IPS-15b (cell line): ENCODE results near the gene CSAD.
"Not testable (repeated sequence)": the region's sequence is repeated elsewhere in the genome, so short reads cannot be mapped to it uniquely, and the experiment has no call there.

Experiments
- H3K27me3 ChIP-seq: one replicate; pipeline ENCODE4 v1.6.1; 2013; ENCODE audit warnings: low read length; ENCODE audit not compliant: control insufficient read depth, insufficient read depth
- H3K36me3 ChIP-seq: one replicate; pipeline ENCODE4 v1.6.1; 2013; ENCODE audit warnings: low read length; ENCODE audit not compliant: control insufficient read depth, insufficient read depth
- H3K4me1 ChIP-seq: one replicate; pipeline ENCODE4 v1.6.1; 2013; ENCODE audit warnings: mild to moderate bottlenecking, low read length; ENCODE audit not compliant: control insufficient read depth, insufficient read depth
- H3K4me3 ChIP-seq: one replicate; pipeline ENCODE4 v1.5.1; 2013; ENCODE audit warnings: low read depth, low read length
- H3K9ac ChIP-seq: one replicate; pipeline ENCODE4 v1.6.1; 2013; ENCODE audit warnings: low read depth, mild to moderate bottlenecking, low read length
- H3K9me3 ChIP-seq: one replicate; pipeline ENCODE4 v1.6.1; 2013; ENCODE audit warnings: mild to moderate bottlenecking, low read length; ENCODE audit not compliant: control insufficient read depth, insufficient read depth

CSAD gene

DNA sequence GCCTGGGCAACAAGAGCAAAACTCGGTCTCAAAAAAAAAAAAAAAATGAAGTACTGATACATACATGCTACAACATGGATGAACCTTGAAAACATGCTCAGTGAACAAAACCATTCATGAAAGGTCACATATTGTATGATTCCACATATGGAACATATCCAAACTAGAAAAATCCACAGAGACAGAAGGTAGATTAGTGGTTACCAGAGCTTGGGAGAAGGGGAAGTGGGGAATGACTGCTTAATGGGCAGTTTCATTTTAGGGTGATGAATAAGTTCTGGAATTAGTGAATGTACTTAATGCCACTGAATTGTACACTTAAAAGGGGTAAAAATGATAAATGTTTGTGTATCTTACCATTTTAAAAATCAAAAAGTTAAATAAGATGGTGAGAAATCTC is 23.6 kb upstream of the CSAD start:
- no peaks in the 10 kb centered on the region for H3K9me3 ChIP-seq
- H3K36me3 ChIP-seq: no peaks in the 10 kb centered on the region
- no peak overlapping the region for H3K4me3 ChIP-seq
- peaks cover 2% of the 10 kb centered on the region for H3K4me1 ChIP-seq
- H3K27me3 ChIP-seq: peaks cover 16% of the 10 kb centered on the region
- no peak overlapping the region for H3K9ac ChIP-seq

DNA sequence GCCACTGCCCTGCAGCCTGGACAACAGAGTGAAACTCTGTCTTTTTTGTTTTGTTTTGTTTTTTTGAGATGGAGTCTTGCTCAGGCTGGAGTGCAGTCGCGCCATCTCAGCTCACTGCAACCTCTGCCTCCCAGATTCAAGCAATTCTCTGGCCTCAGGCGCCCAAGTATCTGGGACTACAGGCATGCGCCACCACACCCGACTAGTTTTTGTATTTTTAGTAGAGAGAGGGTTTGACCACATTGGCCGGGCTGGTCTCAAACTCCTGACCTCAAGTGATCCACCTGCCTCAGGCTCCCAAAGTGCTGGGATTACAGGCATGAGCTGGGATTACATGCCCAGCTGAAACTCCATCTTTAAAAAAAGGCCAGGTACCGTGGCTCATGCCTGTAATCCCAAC is 21.6 kb upstream of the CSAD start:
- H3K27me3 ChIP-seq: peaks cover 33% of the 10 kb centered on the region
- H3K4me1 ChIP-seq, H3K36me3 ChIP-seq, H3K9ac ChIP-seq, H3K9me3 ChIP-seq, H3K4me3 ChIP-seq: not testable (repeated sequence)

DNA sequence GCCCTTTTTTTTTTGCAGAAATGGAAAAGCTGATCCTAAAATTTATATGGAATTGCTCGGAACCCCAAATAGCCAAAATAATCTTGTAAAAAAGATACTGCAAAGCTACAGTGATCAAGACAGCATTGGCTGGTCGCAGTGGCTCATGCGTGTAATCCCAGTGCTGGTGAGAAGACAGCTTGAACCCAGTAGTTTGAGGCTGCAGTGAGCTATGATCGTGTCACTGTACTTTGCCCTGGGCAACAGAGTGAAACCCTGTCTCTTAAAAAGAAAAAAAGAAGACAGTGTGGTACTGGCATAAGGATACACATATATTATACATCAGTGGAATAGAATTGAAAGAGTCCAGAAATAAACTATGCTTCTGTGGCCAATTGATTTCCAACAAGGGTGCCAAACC is 20.9 kb upstream of the CSAD start:
- Histone ChIP-seq H3K4me1 (no peaks in the 10 kb centered on the region), H3K9ac (no peak overlapping the region), H3K36me3 (no peaks in the 10 kb centered on the region), H3K9me3 (no peaks in the 10 kb centered on the region), H3K27me3 (peaks cover 37% of the 10 kb centered on the region), H3K4me3 (no peak overlapping the region)

DNA sequence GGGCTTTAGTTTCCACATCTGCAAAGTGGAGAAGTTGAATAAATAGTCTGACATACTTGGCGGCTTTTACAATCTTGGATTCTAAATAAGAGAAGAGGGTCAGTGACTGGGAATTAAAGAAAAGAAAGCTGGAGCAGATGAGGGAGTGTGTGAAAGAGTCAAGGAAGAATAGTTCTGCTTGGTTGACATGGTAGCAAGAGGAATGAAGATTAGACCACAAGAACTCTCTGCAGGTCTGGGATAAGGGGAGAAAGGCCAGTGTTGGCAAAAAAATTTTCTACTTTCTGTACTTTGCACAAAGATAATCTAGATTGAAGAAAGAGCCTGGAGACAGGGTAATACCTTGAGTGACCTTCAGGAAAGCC is 20.4 kb upstream of the CSAD start:
- H3K9ac ChIP-seq: no peak overlapping the region
- H3K4me1 ChIP-seq: no peaks in the 10 kb centered on the region
- H3K4me3 ChIP-seq: no peak overlapping the region
- peaks cover 40% of the 10 kb centered on the region for H3K27me3 ChIP-seq
- no peaks in the 10 kb centered on the region for H3K36me3 ChIP-seq
- no peaks in the 10 kb centered on the region for H3K9me3 ChIP-seq

DNA sequence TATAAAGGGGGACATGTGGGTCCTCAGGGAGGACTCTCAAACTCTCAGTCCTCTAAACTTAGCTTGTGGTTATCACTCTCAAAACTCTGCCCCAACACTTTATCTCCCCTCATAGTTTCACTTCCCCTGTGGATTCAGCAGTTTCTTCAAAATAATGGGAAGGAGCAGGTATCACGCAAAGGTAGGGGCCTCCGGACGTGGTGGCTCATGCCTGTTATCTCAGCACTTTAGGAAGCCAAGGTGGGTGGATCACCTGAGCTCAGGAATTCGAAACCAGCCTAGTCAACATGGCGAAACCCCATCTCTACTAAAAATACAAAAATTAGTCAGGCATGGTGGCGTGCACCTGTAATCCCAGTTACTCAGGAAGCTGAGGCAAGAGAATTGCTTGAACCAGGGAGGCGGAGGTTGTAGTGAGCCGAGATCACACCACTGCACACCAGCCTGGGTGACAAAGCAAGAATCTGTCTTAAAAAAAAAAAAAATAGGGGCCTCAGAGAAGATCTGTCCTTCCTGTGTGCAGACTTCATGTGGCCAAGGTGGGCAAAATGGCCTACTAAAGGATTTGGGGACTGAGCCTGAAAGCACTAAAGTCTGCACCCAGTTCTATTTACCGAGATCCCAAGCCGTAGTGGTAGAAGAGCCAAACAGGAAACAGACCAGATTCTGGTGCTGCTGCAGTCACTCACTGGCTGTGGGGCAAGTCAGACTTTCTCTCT is 19.9 kb upstream of the CSAD start:
- H3K9me3 ChIP-seq: no peaks in the 10 kb centered on the region
- H3K4me3 ChIP-seq: no peak overlapping the region
- no peaks in the 10 kb centered on the region for H3K36me3 ChIP-seq
- H3K27me3 ChIP-seq: peaks cover 46% of the 10 kb centered on the region
- no peak overlapping the region for H3K9ac ChIP-seq
- H3K4me1 ChIP-seq: no peaks in the 10 kb centered on the region

DNA sequence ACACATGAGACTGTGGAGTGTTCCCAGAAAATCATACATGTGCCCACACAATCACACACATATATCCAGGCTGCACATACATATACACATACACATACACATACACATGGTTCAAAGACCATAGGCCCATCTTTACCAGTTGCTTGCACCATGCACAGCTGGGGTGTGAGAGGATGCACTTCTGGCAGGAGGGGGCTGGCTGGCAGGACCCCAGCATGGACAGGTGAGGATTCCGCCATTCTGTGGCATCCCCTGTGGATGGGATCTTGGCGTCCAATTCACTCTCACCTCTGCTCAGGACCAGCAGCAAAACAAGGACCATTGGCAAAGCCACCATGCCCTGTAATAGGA is 19.4 kb upstream of the CSAD start:
- Histone ChIP-seq H3K9ac (no peak overlapping the region), H3K4me1 (no peaks in the 10 kb centered on the region), H3K36me3 (no peaks in the 10 kb centered on the region)

DNA sequence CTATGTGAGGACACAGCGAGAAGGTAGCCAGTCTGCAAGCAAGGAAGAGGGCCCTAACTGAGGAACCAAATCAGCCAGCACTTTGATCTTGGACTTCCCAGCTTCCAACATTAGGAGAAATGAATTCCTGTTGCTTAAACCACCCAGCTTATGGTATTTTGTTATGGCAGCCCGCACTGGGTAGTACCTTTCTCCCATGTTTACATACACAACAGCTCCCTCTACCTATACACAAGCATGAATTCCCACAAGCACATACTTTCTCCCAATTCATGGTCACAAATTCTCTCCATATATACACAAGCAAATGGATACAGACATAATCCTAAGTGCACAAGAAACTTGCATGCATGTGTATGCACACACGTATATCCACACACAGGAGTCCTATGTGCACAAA is 19.0 kb upstream of the CSAD start:
- Histone ChIP-seq H3K4me3 (no peak overlapping the region), H3K27me3 (peaks cover 54% of the 10 kb centered on the region), H3K4me1 (no peaks in the 10 kb centered on the region), H3K36me3 (no peaks in the 10 kb centered on the region), H3K9ac (no peak overlapping the region), H3K9me3 (no peaks in the 10 kb centered on the region)

More for the DNA sequence above, 19.4 kb upstream of the CSAD start:
- H3K27me3 ChIP-seq: peaks cover 51% of the 10 kb centered on the region
- H3K4me3 ChIP-seq: no peak overlapping the region
- H3K9me3 ChIP-seq: no peaks in the 10 kb centered on the region

DNA sequence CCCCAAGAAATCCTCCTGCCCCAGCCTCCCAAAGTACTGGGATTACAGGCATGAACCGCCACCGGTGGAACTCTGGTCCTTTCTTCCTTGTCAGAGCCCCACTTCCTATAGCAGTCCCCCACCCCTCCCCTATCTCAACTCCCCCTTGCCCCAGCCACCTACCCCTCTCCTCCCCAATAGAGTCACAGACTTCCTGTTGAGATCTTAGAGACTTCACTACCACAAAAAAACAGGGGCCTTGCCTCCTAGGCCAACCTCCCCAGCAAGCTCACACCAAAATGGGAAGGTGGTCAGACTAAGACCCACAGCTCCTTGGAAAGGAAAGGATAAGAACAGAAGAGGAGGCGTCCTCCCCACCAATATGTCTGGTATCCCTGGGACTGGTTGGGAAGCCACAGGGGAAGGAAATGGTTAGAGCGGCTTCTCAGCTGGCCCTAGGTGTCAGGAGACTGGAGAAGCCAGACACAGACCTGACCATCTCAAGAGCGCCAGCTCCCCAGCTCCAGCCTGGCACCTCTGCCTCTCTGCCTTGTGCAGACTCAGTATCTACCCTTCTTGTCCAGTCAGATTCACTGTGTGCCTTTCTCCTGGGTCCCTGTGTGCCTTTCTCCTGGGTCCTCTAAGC is 17.9 kb upstream of the CSAD start:
- Histone ChIP-seq H3K4me1 (no peaks in the 10 kb centered on the region), H3K4me3 (no peak overlapping the region), H3K36me3 (no peaks in the 10 kb centered on the region), H3K9ac (no peak overlapping the region), H3K27me3 (peaks cover 65% of the 10 kb centered on the region), H3K9me3 (no peaks in the 10 kb centered on the region)

DNA sequence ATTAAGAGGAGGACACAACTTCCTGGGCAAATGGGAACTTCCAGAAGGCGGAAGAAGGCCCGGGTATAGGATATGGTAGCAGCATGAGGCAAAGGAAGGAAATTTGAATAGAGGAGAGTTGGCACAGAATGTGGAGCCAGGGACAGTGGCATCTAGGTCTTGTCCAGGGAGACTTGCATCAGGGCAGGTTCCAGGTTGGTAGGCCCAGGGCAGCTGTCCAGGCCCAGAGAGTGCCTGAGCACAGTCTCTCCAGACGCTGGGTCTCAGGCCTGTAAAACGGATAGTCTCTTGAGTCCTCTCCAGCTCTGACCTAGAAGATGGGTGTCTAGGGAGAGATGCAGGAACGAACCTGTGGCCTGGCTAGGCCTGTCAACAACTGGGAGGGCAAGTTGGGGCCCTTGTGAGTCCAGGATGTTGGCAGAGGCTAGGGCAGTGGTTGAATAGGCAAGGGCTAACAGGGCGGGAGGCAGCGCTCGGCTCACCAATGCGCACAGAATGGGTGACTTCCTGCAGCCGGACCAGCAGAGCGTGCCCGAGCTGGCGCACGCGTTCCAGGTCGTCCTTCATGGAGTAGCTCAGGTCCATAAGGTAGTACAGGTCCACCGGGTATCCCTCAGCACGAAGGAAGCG is 16.4 kb upstream of the CSAD start:
- Histone ChIP-seq H3K4me1 (no peaks in the 10 kb centered on the region), H3K36me3 (no peaks in the 10 kb centered on the region)

DNA sequence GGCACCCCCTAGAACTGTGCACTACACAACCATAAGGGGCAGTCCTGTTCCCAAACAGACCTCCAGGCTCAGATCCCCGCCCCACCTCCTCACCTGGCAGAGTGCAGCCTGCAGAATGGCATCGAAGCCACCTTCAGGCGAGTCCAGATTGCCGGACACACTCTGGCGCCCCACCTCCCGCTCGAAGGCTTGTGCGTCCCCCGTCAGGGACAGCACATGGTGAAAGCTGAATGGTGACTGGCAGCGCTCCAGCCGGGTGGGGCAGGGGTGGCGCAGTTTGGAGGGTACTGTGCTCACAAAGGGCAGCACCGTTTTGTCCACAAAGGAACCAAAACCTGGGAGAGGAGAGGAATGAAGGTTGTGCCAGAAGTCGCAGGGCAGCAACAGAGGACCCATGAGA is 15.8 kb upstream of the CSAD start:
- Histone ChIP-seq H3K9ac (no peak overlapping the region), H3K27me3 (peaks cover 71% of the 10 kb centered on the region), H3K4me1 (no peaks in the 10 kb centered on the region), H3K9me3 (no peaks in the 10 kb centered on the region), H3K4me3 (no peak overlapping the region), H3K36me3 (peaks cover 3% of the 10 kb centered on the region)

More for the DNA sequence above, 16.4 kb upstream of the CSAD start:
- Histone ChIP-seq H3K27me3 (peaks cover 71% of the 10 kb centered on the region), H3K4me3 (peak overlapping the region; percentile 1), H3K9ac (no peak overlapping the region), H3K9me3 (no peaks in the 10 kb centered on the region)

DNA sequence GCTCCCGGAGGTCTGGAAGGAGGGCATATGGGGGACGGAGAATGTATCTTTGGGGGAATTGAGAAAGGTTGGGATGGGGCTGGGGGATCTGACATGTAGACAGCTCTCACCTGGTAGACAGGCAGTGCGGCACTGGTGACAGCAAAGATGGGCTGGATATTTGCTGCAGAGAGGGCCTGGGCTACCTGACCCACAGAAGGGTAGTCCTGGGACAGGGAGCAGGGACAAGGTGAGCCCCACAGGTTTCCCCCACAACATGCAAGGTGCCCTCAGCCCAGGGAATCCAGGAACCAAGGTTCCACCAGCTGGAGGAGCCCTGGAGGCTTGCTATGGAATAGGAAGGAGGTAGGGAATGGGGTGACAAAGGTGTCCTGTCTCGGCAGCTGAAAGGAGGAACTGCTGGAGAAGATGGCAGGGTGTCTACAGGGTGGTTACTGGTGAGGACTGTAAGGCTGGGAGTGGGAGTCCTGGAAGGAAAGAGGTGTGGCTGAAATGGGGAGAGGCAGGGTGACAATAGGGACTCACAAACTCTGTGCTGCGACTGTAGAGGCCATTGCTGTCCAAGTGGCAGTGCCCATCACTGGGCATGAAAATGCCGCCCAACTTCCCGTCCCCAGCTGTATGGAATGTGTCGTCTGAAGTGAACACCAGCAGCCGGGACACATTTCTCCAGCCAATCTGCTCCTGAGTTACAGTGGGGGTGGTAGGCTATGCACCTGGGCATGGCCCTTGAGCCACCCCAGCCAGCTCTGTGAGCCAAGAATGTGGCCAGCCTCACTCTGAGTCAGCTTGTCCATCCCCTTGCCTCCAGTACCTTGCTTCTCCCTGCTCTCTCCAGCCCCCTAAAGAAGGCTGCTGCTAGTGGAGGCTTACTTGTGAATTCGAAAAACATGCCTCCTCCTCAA is 15.0 kb upstream of the CSAD start:
- Histone ChIP-seq H3K4me3 (no peak overlapping the region), H3K9me3 (no peaks in the 10 kb centered on the region), H3K27me3 (peaks cover 67% of the 10 kb centered on the region), H3K9ac (no peak overlapping the region), H3K36me3 (peaks cover 3% of the 10 kb centered on the region), H3K4me1 (no peaks in the 10 kb centered on the region)
